Smooth muscle cell of bladder (primary cell): Measurements from ENCODE around the gene TTC28. TPM values are rescaled to one million over a fixed set of nuclear protein-coding genes. Genes with fewer than 3 reads are reported as not detected.

Experiments
- total RNA-seq: library from RNA; depleted of rRNA; stranded (reverse); fragments of >200 nt; gene quantifications from 2 replicates; pipeline ENCODE4 v1.2.3, GENCODE V29; 2014

The TTC28 gene
- 20.2 and 24.0 TPM in 2 replicates for total RNA-seq

DNA sequence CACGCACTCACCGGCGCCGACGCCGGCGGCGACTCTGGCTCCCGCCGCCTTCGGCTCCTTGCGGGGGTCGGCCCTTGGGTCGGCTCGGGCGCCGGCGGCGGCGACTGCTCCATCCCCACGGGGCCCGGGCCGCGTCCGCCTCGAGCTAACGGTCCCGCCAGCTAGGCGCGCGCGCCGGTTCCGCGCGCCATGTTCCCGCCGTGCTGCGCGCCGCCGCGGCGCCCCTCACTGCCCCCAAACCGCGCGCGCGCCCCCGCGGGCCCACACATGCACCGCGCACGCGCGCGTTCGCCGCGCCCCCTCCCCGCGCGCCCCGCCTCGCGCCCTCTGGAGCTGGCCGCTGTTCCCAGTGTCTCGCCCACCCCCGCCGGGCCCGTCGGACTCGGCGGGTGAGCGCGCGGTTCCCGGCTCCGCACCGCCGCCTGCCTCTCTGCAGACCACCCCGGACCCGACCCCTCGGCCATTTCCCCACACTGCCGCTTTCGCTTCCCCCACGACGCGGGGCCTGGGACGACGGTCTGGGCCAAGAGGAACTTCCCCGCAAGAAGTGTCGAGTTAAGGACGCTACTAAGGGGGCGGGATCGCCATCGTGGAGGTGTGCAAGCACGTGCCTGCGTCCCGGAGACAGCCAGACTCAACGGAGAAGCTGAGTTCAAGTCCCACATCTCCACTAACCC lies at the start of gene TTC28:
TSS of gene TTC28 (minus strand) at position 230 of the 677 bp plus-strand sequence. CDS start at position 113, 117 bp downstream.

Other genes with a start within 250 kb of the TTC28 start
- gene CHEK2, start 62.0 kb upstream of the TTC28 start, total RNA-seq: 21.7 and 28.3 TPM in 2 replicates
- gene HSCB, start 62.2 kb upstream of the TTC28 start, total RNA-seq: 15.9 and 24.7 TPM in 2 replicates
- gene CCDC117, start 92.9 kb upstream of the TTC28 start, total RNA-seq: 12.8 and 15.2 TPM in 2 replicates
- gene XBP1, start 120.7 kb upstream of the TTC28 start, total RNA-seq: 206 and 260 TPM in 2 replicates
- 2.3 and 2.8 TPM in 2 replicates for gene ZNRF3, start 203.7 kb upstream of the TTC28 start, total RNA-seq